GM19397 (cell line): ENCODE data around the gene TBC1D13.
"Not testable (repeated sequence)": the region's sequence is repeated elsewhere in the genome, so short reads cannot be mapped to it uniquely, and the experiment has no call there.

Experiments used
- ATAC-seq: cut with Tn5 transposase; IDR thresholded peaks from one replicate; pipeline ENCODE4 v1.9.1; 2021; ENCODE audit warnings: mild to moderate bottlenecking, moderate library complexity; ENCODE audit not compliant: unreplicated experiment

Gene TBC1D13

DNA sequence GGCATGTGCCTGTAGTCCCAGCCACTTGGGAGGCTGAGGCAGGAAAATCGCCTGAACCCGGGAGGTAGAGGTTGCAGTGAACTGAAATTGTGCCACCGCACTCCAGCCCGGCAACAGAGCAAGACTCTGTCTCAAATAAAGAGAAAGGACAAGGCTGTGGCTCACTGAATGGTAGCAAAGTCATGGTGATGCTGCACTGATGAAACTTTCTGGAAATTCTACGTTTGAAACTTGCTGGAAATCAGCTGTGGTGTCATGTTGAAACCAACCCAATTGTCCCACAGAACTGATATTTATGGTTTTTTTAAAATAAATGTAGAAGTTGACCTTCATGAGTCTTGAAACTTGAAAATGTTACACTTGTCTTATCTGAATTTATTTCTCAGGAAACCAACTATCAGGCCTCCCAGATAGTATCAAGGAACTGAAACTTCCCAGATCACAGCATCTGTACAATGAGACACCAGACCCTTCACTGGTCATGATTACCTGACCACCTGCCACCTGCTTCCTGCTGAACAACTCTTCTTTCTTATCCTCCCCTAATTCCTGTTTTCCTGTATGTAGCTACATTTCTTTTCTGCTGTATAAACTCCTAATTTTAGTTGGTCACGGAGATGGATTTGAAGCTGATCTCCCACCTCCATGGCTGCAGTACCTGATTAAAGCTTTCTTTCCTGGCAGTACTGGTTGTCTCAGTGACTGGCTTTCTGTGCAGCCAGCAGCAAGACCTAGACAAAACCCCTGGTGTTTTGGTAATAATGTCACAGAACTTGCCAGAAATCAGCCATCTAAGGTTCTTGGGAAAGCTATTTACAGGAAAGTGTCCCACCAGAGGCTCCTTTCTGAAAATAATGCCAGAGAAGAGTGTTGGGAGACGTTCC is 5.6 kb upstream of the TBC1D13 start:
- ATAC-seq: no peak

- ATAC-seq: no peak
Measured at GRCh38 chr9:128782669-128783068, 4.4 kb upstream of the TBC1D13 start.

- ATAC-seq: no peak
Measured at GRCh38 chr9:128785427-128785826, 1.6 kb upstream of the TBC1D13 start.

DNA sequence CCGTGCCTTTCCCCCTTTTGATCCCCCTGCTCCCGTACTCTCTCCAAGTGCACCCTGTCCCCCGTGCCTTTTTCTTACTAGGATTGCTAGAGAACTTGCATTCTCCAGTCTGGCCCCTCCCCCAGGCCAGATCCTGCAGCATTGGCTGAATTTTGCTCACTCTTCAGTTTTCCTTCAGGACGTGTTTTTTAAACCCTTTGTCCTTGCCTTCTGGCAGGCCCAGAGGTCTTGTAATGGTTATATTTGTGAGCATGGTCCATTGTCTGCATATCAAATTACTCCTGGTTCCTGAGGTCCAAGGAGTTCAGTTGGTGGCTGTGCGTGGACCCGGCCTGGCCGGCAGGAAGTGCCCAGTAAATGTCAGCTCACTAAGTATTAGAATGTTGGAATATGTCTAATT is 606 bp downstream of the TBC1D13 start:
- ATAC-seq: no peak

DNA sequence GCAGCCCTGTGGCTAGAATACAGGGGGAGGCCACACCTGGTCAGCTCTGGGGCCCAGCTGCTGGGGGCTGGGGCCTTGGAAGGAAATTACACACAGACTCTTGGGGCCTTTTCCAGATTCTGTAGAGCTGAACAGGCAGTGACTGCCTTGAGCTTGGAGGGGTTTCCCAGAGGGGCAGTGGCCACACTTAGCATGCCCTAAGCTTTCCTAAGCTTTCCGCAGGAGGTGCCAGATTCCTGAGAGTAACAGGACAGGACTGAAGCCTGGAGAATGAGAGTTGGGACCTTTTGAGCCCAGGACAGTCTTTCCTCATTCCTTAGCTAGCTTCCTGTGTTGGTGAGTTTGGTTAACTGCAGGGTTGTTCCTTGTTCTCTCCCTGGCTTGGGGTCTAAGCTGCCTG is 1.4 kb downstream of the TBC1D13 start:
- no peak for ATAC-seq

DNA sequence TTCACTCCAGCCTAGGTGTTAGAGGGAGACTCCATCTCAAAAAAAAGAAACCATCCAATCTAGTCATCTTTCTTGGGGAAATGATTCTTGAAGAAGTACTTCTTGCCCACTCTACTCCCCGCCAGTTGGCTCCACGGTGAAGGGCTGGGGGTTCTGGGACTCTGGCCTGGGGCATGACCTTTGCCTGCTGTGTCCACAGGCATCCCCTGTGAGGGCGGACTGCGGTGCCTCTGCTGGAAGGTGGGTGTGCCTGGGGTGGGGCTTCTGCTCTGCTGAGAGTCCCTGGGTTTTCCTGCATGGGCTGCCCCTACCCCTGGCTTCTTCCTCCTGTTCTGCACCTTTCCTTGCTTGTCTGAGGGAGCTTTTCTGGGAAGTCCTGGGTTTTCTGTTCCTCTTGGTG is 3.5 kb downstream of the TBC1D13 start:
- ATAC-seq: no peak

DNA sequence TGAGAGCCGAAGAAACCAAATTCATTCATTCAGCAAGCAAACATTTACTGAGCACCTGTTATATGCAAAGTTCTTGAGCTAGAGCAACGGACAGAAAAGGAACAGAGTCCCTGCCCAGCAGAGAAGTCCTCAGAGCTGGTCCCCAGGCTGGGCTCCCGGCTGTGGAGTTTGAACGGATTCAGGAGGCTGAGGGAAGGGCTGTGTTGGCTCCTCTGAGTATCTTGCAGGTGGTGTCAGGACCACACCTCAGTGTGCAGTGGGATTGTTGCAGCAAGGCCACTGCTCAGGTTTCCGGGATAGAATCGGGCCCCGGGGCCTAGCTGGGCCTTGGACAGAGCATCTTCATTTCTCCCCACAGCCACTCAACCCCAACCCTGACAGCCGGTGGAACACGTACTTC is 5.1 kb downstream of the TBC1D13 start:
- no peak for ATAC-seq

DNA sequence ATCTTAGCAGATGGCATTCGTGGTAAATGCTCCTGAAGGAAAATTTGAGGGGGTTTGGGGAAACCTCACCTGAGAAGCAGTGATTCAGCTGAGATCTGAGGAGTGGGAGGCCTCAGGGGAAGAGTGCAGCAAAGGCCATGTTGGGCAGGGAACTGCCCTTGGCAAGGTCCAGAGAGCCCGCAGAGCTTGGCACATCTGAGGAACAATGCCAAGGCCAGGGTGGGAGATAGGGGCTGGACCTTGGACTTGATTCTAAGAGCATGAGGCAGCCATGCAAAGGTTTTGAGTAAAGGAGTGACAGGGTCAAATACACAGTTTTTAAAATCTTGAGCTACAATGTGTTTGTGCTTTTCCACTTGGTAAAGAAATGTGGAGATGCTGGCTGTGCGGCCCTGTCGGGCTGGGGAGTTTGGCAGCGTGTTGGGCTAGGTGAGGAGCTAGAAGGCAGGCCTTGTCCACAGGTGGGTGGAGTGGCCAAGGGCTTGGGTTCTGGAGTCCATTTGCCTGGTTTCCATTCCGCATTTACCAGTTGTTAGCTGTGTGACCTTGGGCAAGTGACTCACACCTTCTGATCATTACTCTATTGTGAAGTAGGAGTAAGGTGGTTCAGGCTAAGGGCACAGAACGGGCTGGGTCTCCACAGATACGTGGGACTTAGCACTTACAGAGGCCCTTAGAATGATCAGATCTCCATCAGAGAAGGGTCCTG is 6.1 kb downstream of the TBC1D13 start:
- no peak for ATAC-seq

DNA sequence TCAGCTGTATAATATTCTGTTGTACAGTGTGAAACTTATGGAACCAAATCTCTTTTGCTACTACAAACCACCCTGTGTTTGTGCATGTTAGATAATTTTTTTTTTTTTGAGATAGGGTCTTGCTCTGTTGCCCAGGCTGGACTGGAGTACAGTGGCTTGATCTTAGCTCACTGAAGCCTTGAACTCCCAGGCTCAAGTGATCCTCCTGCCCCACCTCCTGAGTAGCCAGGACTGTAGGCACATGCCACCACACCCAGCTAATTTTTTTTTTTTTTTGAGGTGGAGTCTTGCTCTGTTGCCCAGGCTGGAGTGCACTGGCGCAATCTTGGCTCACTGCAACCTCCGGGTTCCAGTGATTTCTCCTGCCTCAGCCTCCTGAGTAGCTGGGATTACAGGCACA is 7.9 kb downstream of the TBC1D13 start:
- ATAC-seq: not testable (repeated sequence)

- no peak for ATAC-seq
Measured at GRCh38 chr9:128798896-128799295, 11.8 kb downstream of the TBC1D13 start.

DNA sequence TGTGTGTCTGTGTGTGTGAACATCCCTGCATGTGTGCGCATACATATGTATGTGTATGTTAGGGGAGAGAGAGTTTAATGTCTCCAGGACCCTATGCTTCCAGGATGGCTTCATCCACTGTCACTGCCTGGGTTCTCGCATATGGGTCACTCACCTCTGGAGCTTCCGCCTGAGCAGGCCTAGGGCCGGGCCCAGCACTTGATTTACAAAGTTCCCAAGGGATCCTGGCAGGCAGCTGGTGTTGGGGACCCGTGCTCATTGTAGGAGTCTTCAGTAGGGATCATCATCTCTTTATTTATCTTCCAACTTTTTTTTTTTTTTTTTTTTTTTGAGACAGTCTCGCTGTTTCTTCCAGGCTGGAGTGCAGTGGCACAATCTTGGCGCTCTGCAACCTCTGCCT is 13.0 kb downstream of the TBC1D13 start:
- no peak for ATAC-seq

DNA sequence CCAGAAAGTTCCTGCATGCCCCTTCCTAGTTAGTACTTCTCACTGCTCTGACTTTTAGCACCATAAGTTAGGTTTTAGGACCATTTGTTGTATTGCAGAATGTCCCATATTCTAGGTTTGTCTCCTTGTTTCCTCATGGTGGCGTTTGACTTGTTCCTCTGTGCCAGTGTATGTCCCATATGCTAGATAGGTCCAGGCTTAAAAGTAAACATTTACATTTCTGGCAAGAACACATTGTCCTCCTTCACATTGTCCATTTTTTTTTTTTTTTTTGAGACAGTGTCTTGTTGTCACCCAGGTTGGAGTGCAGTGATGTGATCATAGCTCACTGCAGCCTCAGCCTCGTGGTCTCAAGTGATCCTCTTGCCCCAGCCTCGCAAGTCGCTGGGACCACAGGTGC is 15.4 kb downstream of the TBC1D13 start:
- no peak for ATAC-seq

- ATAC-seq: no peak
Measured at GRCh38 chr9:128805661-128806060, 18.6 kb downstream of the TBC1D13 start.

DNA sequence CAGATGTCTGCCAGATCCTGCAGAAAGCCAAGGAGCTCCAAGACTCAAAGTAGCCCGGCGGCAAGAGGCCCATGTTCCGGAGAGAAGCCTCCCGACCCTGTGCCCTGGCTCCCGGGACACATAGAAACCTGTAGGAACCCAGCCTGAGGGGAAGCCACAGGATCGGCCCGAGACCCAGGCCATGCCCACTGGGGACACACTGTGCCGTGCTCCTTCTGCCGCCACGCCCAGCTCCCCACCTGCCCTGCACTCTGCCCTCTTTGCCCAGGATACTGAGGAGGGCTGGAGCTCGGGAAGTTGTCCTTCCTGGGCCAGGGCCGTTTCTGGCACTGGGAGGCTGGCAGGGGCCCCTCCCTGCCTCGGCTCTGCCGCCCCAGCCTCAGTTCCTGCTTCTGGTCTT is 20.8 kb downstream of the TBC1D13 start:
- no peak for ATAC-seq

DNA sequence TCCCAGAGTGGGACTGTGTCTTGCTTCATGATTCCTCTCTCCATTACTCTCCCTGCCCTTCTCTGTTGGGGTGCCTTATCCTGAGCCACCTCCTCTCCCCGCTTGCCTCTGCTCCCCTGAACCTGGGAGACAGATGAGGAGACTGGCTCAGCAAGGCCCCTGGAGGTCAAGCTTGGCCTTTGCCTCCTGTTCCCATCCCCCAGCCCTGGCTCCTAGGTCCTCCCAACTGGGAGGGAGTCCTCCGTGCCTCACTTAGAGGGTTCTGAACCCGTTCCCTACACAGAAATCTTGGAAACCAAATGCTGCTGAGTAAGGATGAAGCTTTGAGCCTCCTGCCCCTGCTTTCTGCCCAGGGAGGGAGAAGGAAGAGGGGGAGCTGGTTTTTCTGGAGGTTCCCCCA is 21.5 kb downstream of the TBC1D13 start:
- ATAC-seq: no peak

DNA sequence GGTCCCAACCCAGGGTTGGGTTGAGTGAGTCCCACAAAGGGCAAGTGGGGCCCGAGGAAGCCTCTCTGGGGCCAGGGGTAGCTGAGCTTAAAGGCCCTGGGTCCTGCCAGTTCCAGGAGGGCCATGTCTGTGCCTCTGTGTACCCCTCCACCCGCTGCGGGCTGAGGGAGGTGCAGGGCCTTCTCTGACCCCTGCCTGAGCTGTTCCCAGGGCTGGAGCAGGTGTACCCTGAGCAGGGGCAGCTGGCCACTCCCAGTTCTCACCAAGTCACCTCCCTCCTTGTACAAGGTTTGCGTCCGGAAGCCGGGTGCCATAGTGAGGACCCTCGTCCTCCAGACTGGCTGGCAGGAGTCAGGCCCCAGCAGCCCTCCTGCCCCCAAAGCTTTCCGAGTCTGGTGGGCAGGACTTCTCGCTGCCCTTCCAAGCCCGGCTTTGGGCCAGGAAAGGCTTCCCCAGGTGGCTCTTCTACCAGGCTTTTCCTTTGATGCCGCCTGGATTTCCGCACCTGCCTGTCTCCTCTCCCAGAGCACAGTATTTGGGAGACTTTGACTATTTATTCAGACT is 22.1 kb downstream of the TBC1D13 start:
- no peak for ATAC-seq

GRCh38 chr9:128809831-128810230 is 22.8 kb downstream of the TBC1D13 start:
- no peak for ATAC-seq

- ATAC-seq: no peak
Measured at GRCh38 chr9:128810873-128811272, 23.8 kb downstream of the TBC1D13 start.

DNA sequence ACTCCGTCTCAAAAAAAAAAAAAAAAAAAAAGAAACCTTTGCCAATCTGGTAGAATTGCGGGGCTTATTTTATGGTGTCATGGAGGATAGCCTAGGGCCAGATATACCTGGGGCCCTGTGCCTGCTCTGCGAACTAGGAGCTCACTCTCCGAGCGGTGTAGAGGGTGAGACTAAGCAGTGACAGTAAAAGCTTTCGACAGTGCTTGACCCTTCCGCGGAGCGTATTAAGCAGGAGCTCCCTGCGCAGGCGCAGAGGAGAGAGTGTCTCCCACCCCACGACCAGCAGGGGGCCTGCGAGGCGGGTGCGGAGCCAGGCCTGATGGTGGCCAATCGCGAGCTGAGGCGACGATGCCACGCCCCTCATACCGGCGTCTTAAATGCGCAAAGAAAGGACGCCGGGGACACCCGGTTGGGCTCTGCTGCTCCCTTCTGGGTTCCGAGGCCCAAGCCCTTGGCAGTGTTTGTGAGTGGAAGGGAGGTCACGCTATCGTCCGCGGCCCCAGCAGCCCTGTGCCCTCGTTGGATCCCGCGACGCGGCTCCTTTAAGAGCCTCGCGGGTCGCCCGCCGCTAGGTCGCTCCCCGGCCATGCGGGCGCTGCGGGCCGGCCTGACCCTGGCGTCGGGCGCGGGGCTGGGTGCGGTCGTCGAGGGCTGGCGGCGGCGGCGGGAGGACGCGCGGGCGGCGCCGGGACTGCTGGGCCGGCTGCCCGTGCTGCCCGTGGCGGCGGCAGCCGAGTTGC is 31.2 kb downstream of the TBC1D13 start, which contains the start of gene ENDOG:
Gene ENDOG (plus strand): TSS at position 402 of the 740 bp plus-strand sequence. CDS start 185 bp downstream, at position 587.
- peak; percentile 85 for ATAC-seq

- ATAC-seq: peak; percentile 40
Measured at GRCh38 chr9:128818839-128819715, 32.0 kb downstream of the TBC1D13 start.
